ENCODE measurements around the gene RFC2. TPM values are rescaled to one million over a fixed set of nuclear protein-coding genes. Genes with fewer than 3 reads are reported as not detected.
"Not testable (repeated sequence)": the region's sequence is repeated elsewhere in the genome, so short reads cannot be mapped to it uniquely, and the experiment has no call there.

Gene RFC2
- total RNA-seq, 1 donor from 2014 or later: 29.1 TPM

- no peak for DNase-seq (ENCODE audit: low spot score)
Observed at GRCh38 chr7:74252893-74253292, 1.3 kb downstream of the RFC2 start.

GRCh38 chr7:74249058-74249457, 5.1 kb downstream of the RFC2 start:
- DNase-seq (ENCODE audit: low spot score): not testable (repeated sequence)

- no peak for DNase-seq (ENCODE audit: low spot score)
Observed at GRCh38 chr7:74248156-74248555, 6.0 kb downstream of the RFC2 start.

- DNase-seq (ENCODE audit: low spot score): no peak
Observed at GRCh38 chr7:74246497-74246896, 7.7 kb downstream of the RFC2 start.

- DNase-seq (ENCODE audit: low spot score): no peak
Observed at GRCh38 chr7:74242122-74242443, 12.1 kb downstream of the RFC2 start.

GRCh38 chr7:74240482-74240881, 13.7 kb downstream of the RFC2 start:
- no peak for DNase-seq (ENCODE audit: low spot score)

GRCh38 chr7:74236284-74236683, 17.9 kb downstream of the RFC2 start:
- no peak for DNase-seq (ENCODE audit: low spot score)

- DNase-seq (ENCODE audit: low spot score): peak; percentile 56
Observed at GRCh38 chr7:74235518-74236268, 18.5 kb downstream of the RFC2 start.

- peak; percentile 95 for DNase-seq (ENCODE audit: low spot score)
Observed at GRCh38 chr7:74233655-74234285, 20.4 kb downstream of the RFC2 start.

- no peak for DNase-seq (ENCODE audit: low spot score)
Observed at GRCh38 chr7:74231232-74231590, 23.0 kb downstream of the RFC2 start.

GRCh38 chr7:74230446-74231231, 23.6 kb downstream of the RFC2 start:
- no peak for DNase-seq (ENCODE audit: low spot score)

- no peak for DNase-seq (ENCODE audit: low spot score)
Observed at GRCh38 chr7:74228951-74229900, 25.0 kb downstream of the RFC2 start.

- peak; percentile 31 for DNase-seq (ENCODE audit: low spot score)
Observed at GRCh38 chr7:74226633-74227032, 27.6 kb downstream of the RFC2 start.

- DNase-seq (ENCODE audit: low spot score): no peak
Observed at GRCh38 chr7:74225400-74225799, 28.8 kb downstream of the RFC2 start.

GRCh38 chr7:74224907-74225306, 29.3 kb downstream of the RFC2 start:
- DNase-seq (ENCODE audit: low spot score): not testable (repeated sequence)

- DNase-seq (ENCODE audit: low spot score): no peak
Observed at GRCh38 chr7:74224511-74224832, 29.7 kb downstream of the RFC2 start.

- DNase-seq (ENCODE audit: low spot score): no peak
Observed at GRCh38 chr7:74223711-74224510, 30.3 kb downstream of the RFC2 start.

- no peak for DNase-seq (ENCODE audit: low spot score)
Observed at GRCh38 chr7:74222851-74223710, 31.1 kb downstream of the RFC2 start.

- no peak for DNase-seq (ENCODE audit: low spot score)
Observed at GRCh38 chr7:74221713-74222112, 32.5 kb downstream of the RFC2 start.

GRCh38 chr7:74220229-74220628, 34.0 kb downstream of the RFC2 start:
- no peak for DNase-seq (ENCODE audit: low spot score)

Measured in umbilical cord (tissue), 2 donors.